ENCODE measurements around the gene KIF25.

Gene KIF25

DNA sequence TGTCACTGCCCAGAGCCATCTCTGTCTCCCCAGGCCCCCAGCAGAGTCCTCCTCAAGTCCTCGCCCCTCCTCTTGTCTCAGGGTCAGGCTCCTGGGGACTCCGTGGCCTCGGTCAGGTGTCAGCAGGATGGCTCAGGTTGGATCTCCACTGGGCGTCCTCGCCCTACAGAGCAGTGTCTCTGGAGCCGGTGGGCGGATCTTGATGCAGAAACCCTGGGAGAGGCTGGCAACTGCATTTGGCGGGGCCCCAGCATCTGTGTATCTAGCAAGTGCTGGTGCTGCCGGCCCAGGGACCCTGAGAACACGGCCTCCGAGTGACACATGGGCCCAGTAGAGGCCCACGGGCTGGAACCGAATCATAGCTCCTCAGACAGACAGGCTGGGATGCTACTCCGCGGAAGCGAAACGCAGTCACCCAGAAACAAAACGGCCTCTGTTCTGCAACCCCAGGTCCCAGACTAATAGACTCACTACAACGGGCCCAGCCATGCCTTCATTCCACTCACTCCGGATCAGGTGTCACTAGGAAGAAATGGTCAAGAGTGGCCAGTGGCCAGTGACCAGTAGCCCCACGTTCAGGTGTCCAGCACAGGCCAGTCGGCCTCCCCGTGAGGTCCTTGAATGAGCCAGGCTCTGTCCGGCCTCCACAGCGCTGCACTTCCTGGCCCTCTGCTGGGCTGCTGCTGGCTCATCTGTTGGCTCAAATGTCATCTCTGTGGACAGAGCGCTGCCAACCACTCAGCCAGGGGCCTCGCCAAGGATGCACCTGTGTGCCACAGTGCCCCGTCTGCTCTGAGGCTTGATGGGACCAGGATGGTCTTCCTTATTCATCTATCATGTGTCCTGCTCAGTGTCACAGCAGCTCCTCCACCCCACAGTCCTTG, 94.2 kb downstream of the KIF25 start:
- no peak for DNase-seq

DNA sequence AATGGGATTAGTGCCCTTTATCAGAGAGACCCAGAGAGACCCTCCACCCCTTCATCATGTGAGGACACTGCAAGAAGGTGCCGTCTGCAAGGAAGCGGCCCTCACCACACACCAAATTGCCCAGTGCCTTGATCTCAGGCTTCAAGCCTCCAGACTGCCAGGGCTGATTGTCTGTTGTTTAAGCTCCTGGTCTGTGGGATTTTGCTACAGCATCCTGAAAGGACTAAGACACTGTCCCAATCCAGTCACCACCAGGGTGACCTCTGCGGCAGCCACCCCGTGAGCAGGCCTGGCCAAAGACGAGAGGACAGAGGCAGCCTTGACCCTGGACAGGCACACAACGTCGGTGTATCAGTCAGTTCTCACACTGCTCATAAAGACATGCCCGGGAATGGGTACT, 95.1 kb downstream of the KIF25 start:
- DNase-seq: no peak

GRCh38 chr6:168093071-168093505, 95.6 kb downstream of the KIF25 start:
- DNase-seq: no peak

DNA sequence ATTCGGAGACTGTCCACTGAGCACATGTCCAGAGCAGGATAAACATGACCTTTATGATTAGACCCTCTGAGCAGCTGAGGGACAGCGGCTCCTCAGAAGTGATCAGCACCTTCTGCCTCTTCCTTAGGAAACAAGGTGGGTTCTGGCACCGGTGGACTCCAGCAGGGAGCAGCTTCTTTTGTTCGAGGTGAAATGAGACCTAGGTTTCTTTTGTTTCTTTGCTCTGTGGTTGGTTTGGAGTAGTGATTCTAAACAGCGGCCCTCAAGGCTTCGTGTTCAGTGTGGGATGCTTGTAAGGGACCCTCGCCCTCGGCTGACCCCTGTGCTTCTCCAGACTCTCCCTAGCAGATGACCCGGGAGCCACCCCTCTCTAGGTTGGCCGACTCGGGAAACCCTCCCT, 96.2 kb downstream of the KIF25 start:
- DNase-seq: no peak

Measured in NCI-H69 (cell line).